Epidermal melanocyte (primary cell): ENCODE measurements around the gene SERPINB10.

Experiments
- DNase-seq: peaks from one replicate; pipeline ENCODE4 v3.0.0; 2011; ENCODE audit warnings: low spot score; ENCODE audit not compliant: insufficient read length

The SERPINB10 gene

GRCh38 chr18:63907664-63908063 is at the start of gene SERPINB10:
Gene SERPINB10, plus strand, starts transcription at chr18:63907958. Its CDS starts 7,553 bp downstream, at chr18:63915511.
- no peak for DNase-seq

GRCh38 chr18:63858456-63858855 is 49.3 kb upstream of the SERPINB10 start:
- no peak for DNase-seq

GRCh38 chr18:63859781-63860475 is 47.8 kb upstream of the SERPINB10 start:
- DNase-seq, result no peak

DNA sequence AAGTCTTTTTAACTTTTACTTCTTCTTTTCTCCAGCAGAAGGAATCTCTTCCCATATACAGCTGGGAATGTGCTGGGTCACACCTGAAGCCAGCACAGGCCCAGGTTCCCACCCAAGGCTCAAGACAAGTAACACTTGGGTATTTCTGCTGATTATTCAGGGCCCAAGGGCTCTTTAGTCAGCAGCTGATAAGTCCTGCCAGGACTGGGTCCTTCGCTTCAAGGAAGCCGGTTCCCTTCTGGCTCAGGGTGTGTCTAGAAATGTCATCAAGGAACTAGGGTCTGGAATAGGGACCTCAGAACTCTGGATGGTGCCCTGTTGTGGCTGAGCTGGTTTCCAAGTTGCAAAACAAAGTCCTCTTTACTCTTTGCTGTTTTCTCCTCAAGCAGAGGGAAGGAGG is 47.2 kb upstream of the SERPINB10 start:
- no peak for DNase-seq

DNA sequence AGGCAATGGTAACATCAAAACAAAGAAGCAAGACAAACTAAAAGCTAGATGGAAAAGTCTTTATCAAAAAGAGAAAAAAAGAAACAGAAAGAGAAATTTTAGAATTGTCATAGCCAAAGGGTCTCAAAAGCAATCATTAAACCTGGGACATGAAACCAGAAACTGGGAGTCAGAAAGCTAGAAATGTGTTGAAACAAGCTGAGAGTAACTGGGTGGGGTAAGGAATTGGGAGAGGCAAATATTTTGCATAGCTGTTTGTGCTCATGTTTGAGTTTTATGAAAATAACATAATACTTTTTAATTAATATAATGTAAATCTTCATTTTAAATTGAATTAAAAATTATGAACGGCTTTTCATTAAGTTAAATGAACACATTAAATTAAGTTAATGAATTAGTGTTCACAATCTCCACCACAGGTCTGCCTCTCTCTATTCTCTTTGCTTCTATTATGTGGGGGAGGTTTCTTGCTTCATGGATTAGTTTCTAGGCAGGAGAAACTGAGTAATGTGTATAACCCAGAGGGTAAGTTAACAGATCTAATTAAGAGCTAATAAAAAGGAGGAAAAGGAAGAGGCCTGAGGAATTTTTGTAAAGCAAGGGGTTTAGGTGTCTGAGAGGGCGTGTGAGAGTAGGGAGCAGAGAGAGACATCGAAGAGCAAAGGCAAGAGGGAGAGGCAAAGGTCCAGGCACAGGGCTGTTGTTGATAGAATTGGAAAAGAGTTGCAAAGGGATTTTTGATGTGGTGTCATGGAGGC is 40.2 kb upstream of the SERPINB10 start:
- no peak for DNase-seq

DNA sequence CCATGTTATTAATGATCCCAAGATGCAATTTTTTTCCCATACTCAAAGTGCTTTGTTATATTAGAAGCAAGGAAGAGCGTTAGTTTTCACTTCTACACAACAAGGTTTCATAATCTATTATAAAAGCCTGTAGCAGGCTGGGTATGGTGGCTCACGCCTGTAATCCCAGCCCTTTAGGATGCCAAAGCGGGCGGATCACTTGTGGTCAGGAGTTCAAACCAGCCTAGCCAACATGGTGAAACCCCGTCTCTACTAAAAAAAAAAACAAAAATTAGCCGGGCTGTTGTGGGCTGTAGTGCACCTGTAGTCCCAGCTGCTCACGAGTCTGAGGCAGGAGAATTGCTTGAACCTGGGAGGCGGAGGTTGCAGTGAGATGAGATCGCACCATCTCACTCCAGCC is 39.2 kb upstream of the SERPINB10 start:
- DNase-seq, result no peak

DNA sequence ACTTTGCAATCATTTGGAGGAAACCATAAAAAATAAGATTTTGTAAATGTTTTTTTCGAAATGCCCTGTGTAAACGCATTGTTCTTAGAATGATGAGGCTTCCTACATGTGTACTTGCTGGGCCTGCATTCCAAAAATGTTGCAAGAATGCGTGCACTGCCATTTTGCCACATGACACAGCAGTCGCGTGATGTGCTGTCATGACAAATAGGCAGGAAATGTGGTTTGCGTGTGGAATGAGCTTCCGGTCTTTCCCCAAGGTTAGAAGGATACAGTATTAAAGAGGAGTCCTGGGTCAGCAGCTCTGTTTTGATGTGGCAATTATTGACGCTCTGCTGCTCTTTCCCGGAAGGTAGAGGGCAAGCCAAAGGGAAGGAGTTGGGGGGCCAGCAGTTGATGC is 38.4 kb upstream of the SERPINB10 start:
- peak; percentile 18 for DNase-seq

DNA sequence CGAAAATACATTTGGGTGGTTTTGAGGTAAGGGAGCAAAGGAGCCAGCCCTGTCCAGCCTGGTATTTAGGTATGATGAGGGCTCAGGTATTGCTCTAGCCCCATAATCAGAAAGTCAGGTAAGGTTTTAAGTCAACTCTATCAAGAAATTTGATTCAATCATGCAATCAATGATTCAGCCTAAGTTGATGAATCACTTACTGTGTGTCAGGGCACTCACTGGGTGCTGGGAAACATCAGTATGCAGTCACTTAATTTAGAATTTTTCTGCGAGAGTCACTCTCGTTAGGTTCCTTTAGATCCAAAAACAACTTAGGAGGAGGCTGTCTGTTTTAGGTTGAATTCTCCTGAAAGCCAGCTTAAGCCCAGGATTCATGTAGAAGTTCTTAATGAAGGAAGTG is 37.9 kb upstream of the SERPINB10 start:
- no peak for DNase-seq

DNA sequence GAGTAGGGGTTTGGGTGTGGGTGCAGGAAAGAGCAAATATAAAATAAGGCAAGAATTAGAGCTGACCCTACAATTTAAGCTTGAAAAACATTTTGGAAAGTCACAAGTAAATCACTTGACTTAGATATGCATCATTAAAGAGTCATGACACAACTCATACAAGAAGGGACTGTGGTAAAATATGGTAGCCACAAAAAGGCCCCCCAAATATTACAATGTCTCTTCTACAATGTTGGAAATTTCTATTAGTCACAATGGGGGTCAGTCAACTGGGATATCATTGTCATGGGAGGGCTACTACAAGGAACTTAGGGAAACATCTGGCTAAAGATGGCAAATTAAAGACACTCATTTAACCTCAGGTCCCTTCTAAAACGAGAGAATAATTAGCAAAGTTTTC is 35.9 kb upstream of the SERPINB10 start:
- no peak for DNase-seq

- DNase-seq, result no peak
These were observed 35.2 kb upstream of the SERPINB10 start for GRCh38 chr18:63872586-63872985.

GRCh38 chr18:63878343-63878742 is 29.4 kb upstream of the SERPINB10 start:
- no peak for DNase-seq

GRCh38 chr18:63878925-63879324 is 28.8 kb upstream of the SERPINB10 start:
- no peak for DNase-seq

GRCh38 chr18:63879709-63880108 is 28.0 kb upstream of the SERPINB10 start:
- DNase-seq, result no peak

- DNase-seq, result no peak
These were observed 25.9 kb upstream of the SERPINB10 start for GRCh38 chr18:63881851-63882250.

- no peak for DNase-seq
These were observed 25.2 kb upstream of the SERPINB10 start for GRCh38 chr18:63882333-63883141.

DNA sequence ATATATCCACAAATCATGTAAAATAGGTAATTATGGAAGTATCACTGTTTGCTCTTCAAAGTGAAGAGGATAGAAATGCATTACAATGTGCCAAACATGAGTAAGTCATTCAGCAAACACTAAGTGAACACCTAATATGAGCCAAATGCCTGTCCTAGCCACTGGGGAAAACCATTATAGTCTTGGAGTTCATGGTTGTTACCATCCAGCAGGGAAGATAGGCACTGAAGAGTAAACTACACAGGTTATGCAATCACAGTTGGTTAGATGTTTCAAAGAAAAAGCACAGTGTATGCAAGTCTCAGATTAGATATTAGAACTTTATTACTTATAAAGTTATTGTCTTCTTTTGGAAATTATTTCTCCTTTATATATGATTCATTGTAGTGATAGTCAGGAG is 24.1 kb upstream of the SERPINB10 start:
- no peak for DNase-seq

DNA sequence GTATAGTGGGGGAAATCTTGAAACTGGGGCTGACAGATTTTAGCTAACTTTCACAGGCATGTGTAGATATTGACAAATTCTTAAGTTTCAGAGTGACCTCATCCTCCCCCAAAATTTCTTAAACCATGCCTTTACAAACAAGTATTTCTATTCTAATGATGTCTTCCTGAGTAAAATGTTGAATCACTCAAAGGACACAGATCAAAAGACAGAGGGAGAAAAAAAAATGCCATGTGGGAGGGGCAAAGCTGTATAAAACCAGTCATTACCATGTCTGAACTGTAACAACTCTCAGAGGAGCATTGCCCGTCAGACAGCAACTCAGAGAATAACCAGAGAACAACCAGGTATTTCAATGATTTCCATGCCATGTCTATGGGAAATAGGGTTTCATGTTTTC is 20.3 kb upstream of the SERPINB10 start, which contains the start of gene SERPINB2:
SERPINB2 (plus strand) TSS at position 282 of the 400 bp plus-strand sequence. CDS start 3,740 bp downstream, outside the sequence.
- no peak for DNase-seq

- no peak for DNase-seq
These were observed 19.1 kb upstream of the SERPINB10 start for GRCh38 chr18:63888470-63889190.

DNA sequence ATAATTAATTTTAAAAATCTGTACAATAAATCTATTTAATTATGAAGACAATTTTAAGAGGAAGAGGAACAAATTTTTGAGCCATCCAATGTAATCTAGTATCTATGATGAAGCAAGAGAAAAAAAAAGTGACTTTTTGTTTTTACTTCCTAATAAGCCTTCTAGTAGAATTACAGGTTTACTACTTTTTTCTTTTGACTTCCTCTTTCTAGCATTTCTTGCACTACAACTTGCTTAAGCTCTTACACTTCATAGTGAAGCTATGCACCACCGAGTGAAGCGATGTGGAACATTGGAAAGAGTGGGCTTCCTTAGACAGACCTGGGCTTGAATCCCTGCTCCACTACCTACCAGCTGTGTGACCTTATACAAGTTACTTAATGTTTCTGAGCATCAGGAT is 18.1 kb upstream of the SERPINB10 start:
- DNase-seq, result no peak

- DNase-seq, result no peak
These were observed 17.4 kb upstream of the SERPINB10 start for GRCh38 chr18:63890237-63890949.

DNA sequence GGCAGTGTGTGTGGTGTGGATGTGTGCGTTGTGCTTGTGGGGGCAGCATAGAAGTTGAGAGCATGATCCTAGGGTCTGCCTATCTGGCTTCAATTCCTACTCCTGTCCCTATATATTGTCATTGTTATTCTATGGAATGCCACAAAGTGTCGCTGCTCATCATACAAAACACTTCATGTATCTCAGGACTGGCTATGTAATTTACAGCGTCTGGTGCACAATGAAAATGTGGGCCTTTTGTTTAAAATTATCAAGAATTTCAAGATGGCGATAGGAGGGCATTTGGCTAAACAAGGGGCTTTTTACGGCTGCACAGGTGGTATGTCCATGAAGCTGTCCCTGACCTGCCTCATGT is 16.8 kb upstream of the SERPINB10 start:
- no peak for DNase-seq
